ENCODE measurements around the gene SCCPDH. TPM values are rescaled to one million over a fixed set of nuclear protein-coding genes. Genes with fewer than 3 reads are reported as not detected.

The SCCPDH gene
- total RNA-seq, 1 donor from 2014 or later: 50.6 TPM

DNA sequence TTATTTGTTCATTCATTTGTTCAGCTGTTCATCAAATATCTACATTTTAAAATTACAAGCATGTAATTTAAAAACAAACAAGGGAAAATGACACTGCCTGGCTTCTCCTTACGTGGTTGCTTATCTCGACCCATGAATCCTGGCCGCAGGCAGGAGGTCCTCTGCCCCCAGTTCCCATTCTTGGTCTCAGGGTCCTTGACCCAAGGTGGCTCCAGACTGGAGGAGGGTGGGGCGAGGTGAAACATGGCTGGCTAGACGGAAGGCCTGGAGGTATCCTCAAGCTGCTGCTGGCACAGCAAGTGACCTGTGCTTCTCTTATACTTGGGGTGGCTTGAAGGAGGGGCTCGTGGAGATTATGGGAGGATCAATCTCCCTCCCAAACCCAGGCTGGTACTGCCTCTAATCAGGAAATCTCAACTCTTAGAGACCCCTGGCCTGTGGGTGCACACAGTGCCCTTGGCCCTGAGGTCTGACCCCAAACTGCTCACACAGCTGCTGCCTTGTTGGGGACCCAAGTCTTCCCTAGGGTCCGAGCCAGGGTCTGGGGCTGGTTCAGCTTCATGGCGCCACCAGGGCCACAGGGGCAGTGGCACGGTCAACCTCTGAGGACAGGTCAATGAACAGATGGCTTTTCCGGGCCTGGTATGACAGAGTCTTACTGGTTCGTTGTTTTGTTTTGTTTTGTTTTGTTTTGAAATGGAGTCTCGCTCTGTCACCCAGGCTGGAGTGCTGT, 63.7 kb downstream of the SCCPDH start:
- no peak overlapping the region for H3K27ac ChIP-seq (ENCODE audit: low read depth, low read length)
- no peaks in the 10 kb centered on the region for H3K36me3 ChIP-seq (ENCODE audit: control insufficient read depth in 3 of 3, insufficient read depth in 3 of 3, low read length in 3 of 3)
- H3K27me3 ChIP-seq (ENCODE audit: control insufficient read depth in 3 of 3, insufficient read depth in 3 of 3, low read length in 3 of 3): peaks cover 15 to 35% (median 26%) of the 10 kb centered on the region in 3 donors
- peaks cover 0 to 2% (median 0%) of the 10 kb centered on the region in 3 donors for H3K9me3 ChIP-seq (ENCODE audit: control insufficient read depth in 3 of 3, low read length in 3 of 3)
- peaks cover 11 to 14% (median 11%) of the 10 kb centered on the region in 3 donors for H3K4me1 ChIP-seq (ENCODE audit: control insufficient read depth in 3 of 3, insufficient read depth in 3 of 3, low read length in 3 of 3)
- no peak overlapping the region for H3K4me3 ChIP-seq (ENCODE audit: low read length in 3 of 3)
- no peak overlapping the region for H3K9ac ChIP-seq (ENCODE audit: low read depth in 1 of 3, low read length in 3 of 3)

DNA sequence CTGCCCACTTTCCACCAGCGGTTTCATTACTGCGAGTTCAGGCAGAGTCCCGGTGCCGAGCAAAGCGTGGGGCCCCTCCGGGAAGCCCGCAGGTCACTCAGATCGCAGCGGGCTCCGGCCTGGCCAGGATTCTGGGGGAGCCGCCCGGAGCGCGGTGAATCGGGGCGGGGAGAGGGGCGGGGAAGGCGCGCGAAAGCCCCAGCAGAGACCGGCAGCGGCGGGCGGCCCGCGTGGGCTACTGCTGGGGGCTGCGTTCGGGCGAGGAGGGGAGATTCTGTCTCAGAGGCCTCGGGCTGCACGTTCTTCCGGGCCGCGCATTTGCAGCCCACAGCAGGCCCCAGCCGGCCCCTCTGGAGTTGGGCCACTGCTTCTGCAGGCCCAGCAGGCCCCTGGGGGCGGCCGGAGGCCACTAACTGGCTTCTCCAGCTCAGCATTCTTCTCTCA, 64.7 kb downstream of the SCCPDH start:
- Histone ChIP-seq H3K9me3 (ENCODE audit: control insufficient read depth in 3 of 3, low read length in 3 of 3) (peaks cover 0 to 2% (median 0%) of the 10 kb centered on the region in 3 donors), H3K4me3 (ENCODE audit: low read length in 3 of 3) (no peak overlapping the region), H3K36me3 (ENCODE audit: control insufficient read depth in 3 of 3, insufficient read depth in 3 of 3, low read length in 3 of 3) (no peaks in the 10 kb centered on the region), H3K27ac (ENCODE audit: low read depth, low read length) (no peak overlapping the region), H3K27me3 (ENCODE audit: control insufficient read depth in 3 of 3, insufficient read depth in 3 of 3, low read length in 3 of 3) (peaks cover 20 to 42% (median 28%) of the 10 kb centered on the region in 3 donors), H3K9ac (ENCODE audit: low read depth in 1 of 3, low read length in 3 of 3) (peak overlapping the region; percentile 32 to 61 (median 50)), H3K4me1 (ENCODE audit: control insufficient read depth in 3 of 3, insufficient read depth in 3 of 3, low read length in 3 of 3) (peaks cover 11 to 14% (median 11%) of the 10 kb centered on the region in 3 donors)

DNA sequence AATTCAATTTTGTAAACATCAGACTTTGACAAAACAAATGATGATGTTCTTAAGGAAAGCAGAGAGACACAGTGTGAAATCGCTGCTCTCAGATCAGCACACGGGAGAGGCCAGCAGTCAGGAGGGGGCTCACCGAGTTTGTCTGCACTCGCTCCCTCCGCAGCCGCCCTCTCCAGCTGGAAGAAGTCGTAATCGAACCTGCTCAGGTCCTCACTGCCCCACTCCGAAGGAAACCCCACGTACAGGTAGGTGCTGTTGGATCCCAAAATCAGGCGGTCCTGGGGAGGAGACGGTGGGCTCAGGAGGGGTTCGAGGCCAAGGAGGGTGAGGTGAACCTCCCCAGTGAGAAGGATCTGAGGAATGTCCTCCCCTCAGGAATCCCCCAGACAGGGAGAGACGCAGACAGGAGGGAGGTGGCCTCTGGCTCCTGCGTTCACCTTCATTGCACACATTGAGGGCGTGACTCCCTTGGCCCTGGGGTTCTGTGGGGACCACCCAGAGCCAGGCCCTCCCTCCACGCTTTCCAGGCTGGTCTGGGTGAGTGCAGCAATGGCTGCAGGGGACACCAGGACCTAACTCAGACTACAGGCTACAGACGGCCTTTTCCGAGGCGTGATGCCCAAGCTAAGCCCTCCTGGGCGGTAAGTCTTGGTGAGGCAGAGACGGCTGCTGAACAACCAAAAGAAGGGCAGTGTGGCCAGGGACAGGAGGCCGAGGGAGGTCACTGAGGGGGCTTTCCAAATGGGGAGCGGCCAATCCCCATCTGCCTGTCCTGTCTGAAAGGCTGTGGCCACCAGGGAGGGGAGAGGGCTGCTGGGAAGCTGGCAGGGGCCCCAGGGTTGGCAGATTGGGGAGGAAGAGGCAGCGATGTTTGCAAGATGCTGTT, 65.5 kb downstream of the SCCPDH start:
- Histone ChIP-seq H3K27ac (ENCODE audit: low read depth, low read length) (no peak overlapping the region), H3K36me3 (ENCODE audit: control insufficient read depth in 3 of 3, insufficient read depth in 3 of 3, low read length in 3 of 3) (no peaks in the 10 kb centered on the region), H3K4me1 (ENCODE audit: control insufficient read depth in 3 of 3, insufficient read depth in 3 of 3, low read length in 3 of 3) (peaks cover 11 to 18% (median 13%) of the 10 kb centered on the region in 3 donors), H3K27me3 (ENCODE audit: control insufficient read depth in 3 of 3, insufficient read depth in 3 of 3, low read length in 3 of 3) (peaks cover 20 to 46% (median 28%) of the 10 kb centered on the region in 3 donors), H3K9ac (ENCODE audit: low read depth in 1 of 3, low read length in 3 of 3) (peak overlapping the region in 1 of 3 donors; percentile 8), H3K4me3 (ENCODE audit: low read length in 3 of 3) (no peak overlapping the region), H3K9me3 (ENCODE audit: control insufficient read depth in 3 of 3, low read length in 3 of 3) (peaks cover 0 to 2% (median 0%) of the 10 kb centered on the region in 3 donors)

DNA sequence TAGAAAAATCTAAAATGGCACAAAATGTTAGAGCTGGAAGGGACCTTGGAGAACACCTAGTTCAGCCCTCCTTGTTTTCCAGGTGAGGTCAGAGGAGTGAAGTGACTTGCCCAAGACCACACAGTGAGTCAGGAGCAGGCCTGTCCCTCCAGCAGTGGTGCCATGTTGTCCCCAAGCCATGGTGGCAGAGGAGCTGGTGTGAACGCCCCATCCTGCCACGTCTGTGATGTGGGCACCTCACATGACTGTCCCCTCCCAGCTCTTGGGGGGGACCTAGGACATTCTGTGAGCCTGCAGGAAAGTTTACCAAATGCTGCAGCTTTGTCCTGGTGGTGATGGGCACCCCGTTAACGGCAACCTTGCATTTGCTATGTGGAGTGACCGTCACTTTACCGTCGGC, 66.2 kb downstream of the SCCPDH start:
- Histone ChIP-seq H3K4me1 (ENCODE audit: control insufficient read depth in 3 of 3, insufficient read depth in 3 of 3, low read length in 3 of 3) (peaks cover 9 to 21% (median 16%) of the 10 kb centered on the region in 3 donors), H3K9me3 (ENCODE audit: control insufficient read depth in 3 of 3, low read length in 3 of 3) (peaks cover 0 to 2% (median 0%) of the 10 kb centered on the region in 3 donors), H3K27me3 (ENCODE audit: control insufficient read depth in 3 of 3, insufficient read depth in 3 of 3, low read length in 3 of 3) (peaks cover 23 to 46% (median 28%) of the 10 kb centered on the region in 3 donors), H3K9ac (ENCODE audit: low read depth in 1 of 3, low read length in 3 of 3) (no peak overlapping the region), H3K4me3 (ENCODE audit: low read length in 3 of 3) (no peak overlapping the region), H3K36me3 (ENCODE audit: control insufficient read depth in 3 of 3, insufficient read depth in 3 of 3, low read length in 3 of 3) (no peaks in the 10 kb centered on the region), H3K27ac (ENCODE audit: low read depth, low read length) (no peak overlapping the region)

- no peak overlapping the region for H3K9ac ChIP-seq (ENCODE audit: low read depth in 1 of 3, low read length in 3 of 3)
- peaks cover 24 to 46% (median 28%) of the 10 kb centered on the region in 3 donors for H3K27me3 ChIP-seq (ENCODE audit: control insufficient read depth in 3 of 3, insufficient read depth in 3 of 3, low read length in 3 of 3)
- no peak overlapping the region for H3K27ac ChIP-seq (ENCODE audit: low read depth, low read length)
- H3K36me3 ChIP-seq (ENCODE audit: control insufficient read depth in 3 of 3, insufficient read depth in 3 of 3, low read length in 3 of 3): no peaks in the 10 kb centered on the region
- no peak overlapping the region for H3K4me3 ChIP-seq (ENCODE audit: low read length in 3 of 3)
- no peaks in the 10 kb centered on the region for H3K9me3 ChIP-seq (ENCODE audit: control insufficient read depth in 3 of 3, low read length in 3 of 3)
- H3K4me1 ChIP-seq (ENCODE audit: control insufficient read depth in 3 of 3, insufficient read depth in 3 of 3, low read length in 3 of 3): peaks cover 9 to 23% (median 16%) of the 10 kb centered on the region in 3 donors
Measured at GRCh38 chr1:246790833-246791232, 66.6 kb downstream of the SCCPDH start.

DNA sequence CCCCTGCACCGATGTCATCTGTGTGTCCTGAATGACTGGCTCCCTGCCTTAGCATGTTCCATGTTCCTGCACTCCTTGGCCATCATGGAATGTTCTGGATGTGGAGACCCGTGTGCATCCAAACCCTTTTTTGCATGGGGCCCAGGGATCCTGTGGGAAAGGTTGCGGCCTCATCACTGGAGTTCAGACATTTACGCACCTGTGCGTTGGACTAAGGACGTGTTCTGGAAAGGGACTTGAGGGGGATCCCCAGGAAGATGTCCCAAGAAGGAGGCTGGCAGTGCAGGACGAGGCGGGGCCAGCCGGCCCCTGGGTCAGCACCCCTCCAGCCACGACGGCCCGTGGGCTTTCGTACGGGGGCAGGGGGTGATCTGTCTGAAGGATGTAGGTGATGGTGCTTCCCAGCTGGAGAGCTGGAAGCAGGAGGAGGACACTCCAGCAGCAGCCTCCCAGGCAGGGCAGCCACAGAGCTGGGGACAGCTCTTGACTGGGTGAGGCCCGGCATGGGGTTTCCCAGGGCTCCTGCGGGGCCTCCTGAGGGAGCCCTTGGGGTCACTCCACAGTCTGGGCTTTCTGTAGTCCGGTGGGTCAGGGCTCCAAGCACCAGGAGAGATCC, 67.2 kb downstream of the SCCPDH start:
- Histone ChIP-seq H3K4me1 (ENCODE audit: control insufficient read depth in 3 of 3, insufficient read depth in 3 of 3, low read length in 3 of 3) (peaks cover 9 to 23% (median 16%) of the 10 kb centered on the region in 3 donors), H3K27me3 (ENCODE audit: control insufficient read depth in 3 of 3, insufficient read depth in 3 of 3, low read length in 3 of 3) (peaks cover 24 to 46% (median 28%) of the 10 kb centered on the region in 3 donors), H3K9ac (ENCODE audit: low read depth in 1 of 3, low read length in 3 of 3) (no peak overlapping the region), H3K4me3 (ENCODE audit: low read length in 3 of 3) (no peak overlapping the region), H3K9me3 (ENCODE audit: control insufficient read depth in 3 of 3, low read length in 3 of 3) (no peaks in the 10 kb centered on the region), H3K27ac (ENCODE audit: low read depth, low read length) (no peak overlapping the region), H3K36me3 (ENCODE audit: control insufficient read depth in 3 of 3, insufficient read depth in 3 of 3, low read length in 3 of 3) (no peaks in the 10 kb centered on the region)

DNA sequence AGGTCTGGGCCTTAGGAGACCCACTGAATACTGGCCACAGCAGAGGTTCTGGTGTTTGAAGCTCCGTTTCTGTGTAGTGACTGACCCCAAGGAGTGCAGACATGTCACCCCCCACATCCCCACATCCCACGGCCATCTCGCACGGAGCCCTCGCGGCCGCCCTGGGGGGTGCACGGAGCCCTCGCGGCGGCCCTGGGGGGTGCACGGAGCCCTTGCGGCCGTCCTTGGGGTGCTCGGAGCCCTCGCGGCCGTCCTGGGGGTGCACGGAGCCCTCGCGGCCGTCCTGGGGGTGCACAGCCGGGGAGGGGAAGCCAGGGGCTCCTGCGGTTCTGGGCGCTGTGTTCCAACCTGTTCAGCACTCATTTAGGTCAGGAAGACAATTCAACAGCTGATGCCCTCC, 68.4 kb downstream of the SCCPDH start:
- Histone ChIP-seq H3K27me3 (ENCODE audit: control insufficient read depth in 3 of 3, insufficient read depth in 3 of 3, low read length in 3 of 3) (peaks cover 24 to 45% (median 25%) of the 10 kb centered on the region in 3 donors), H3K27ac (ENCODE audit: low read depth, low read length) (no peak overlapping the region), H3K4me3 (ENCODE audit: low read length in 3 of 3) (no peak overlapping the region), H3K9ac (ENCODE audit: low read depth in 1 of 3, low read length in 3 of 3) (no peak overlapping the region), H3K36me3 (ENCODE audit: control insufficient read depth in 3 of 3, insufficient read depth in 3 of 3, low read length in 3 of 3) (no peaks in the 10 kb centered on the region), H3K4me1 (ENCODE audit: control insufficient read depth in 3 of 3, insufficient read depth in 3 of 3, low read length in 3 of 3) (peaks cover 11 to 23% (median 16%) of the 10 kb centered on the region in 3 donors), H3K9me3 (ENCODE audit: control insufficient read depth in 3 of 3, low read length in 3 of 3) (no peaks in the 10 kb centered on the region)

DNA sequence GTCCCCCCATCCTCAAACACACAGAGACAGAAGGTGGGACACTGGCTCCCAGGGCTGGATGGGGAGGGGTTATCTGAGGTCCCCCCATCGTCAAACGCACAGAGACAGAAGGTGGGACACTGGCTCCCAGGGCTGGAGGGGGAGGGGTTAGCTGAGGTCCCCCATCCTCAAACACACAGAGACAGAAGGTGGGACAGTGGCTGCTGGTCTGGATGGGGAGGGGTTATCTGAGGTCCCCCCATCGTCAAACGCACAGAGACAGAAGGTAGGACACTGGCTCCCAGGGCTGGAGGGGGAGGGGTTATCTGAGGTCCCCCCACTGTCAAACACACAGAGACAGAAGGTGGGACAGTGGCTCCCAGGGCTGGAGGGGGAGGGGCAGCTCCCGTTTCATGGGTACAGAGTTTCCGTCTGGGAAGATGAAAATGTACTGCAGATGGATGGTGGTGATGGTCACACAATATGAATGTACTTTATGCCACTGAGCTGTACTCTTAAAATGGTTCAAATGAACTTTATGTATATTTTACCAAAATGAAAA, 69.2 kb downstream of the SCCPDH start:
- no peak overlapping the region for H3K9ac ChIP-seq (ENCODE audit: low read depth in 1 of 3, low read length in 3 of 3)
- no peaks in the 10 kb centered on the region for H3K36me3 ChIP-seq (ENCODE audit: control insufficient read depth in 3 of 3, insufficient read depth in 3 of 3, low read length in 3 of 3)
- peaks cover 15 to 27% (median 20%) of the 10 kb centered on the region in 3 donors for H3K4me1 ChIP-seq (ENCODE audit: control insufficient read depth in 3 of 3, insufficient read depth in 3 of 3, low read length in 3 of 3)
- peaks cover 19 to 37% (median 19%) of the 10 kb centered on the region in 3 donors for H3K27me3 ChIP-seq (ENCODE audit: control insufficient read depth in 3 of 3, insufficient read depth in 3 of 3, low read length in 3 of 3)
- H3K27ac ChIP-seq (ENCODE audit: low read depth, low read length): no peak overlapping the region
- no peaks in the 10 kb centered on the region for H3K9me3 ChIP-seq (ENCODE audit: control insufficient read depth in 3 of 3, low read length in 3 of 3)
- no peak overlapping the region for H3K4me3 ChIP-seq (ENCODE audit: low read length in 3 of 3)

DNA sequence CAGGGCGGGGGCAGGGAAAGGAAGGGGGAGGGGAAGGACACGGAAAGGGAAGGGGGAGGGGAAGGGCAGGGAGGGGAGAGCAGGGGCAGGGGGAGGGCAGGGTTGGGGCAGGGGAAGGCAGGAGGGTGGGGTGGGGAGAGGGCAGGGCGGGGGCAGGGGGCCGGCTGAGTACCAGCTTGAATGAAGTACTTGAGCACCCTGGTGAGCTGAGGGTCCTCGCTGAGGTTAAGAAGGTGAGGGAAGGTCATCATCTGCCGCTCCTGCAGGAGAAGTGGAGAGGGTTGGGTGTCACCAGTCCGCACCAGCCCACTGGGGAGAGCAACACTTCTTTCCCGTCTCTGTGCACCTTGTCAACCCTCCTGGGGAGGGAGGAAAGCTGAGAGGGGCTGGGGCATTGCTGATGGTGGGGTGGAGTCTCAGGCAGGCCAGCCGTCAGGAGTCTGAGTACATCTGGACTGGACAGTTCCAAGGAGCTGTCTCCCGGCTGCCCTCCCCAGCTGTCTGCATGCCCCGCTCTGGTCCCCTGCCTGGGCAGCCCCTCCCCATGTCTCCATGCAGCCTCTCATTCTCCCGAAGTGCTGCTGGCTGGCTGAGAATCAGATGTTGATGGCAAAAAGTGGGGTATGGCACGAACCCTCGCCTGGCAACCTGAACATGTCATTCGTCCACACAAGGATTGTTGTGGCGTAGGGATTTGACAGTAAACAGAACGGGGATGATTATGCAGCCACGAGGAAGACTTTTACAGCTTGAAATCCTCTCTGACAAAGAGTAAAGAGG, 70.0 kb downstream of the SCCPDH start:
- no peaks in the 10 kb centered on the region for H3K36me3 ChIP-seq (ENCODE audit: control insufficient read depth in 3 of 3, insufficient read depth in 3 of 3, low read length in 3 of 3)
- H3K4me1 ChIP-seq (ENCODE audit: control insufficient read depth in 3 of 3, insufficient read depth in 3 of 3, low read length in 3 of 3): peaks cover 20 to 35% (median 26%) of the 10 kb centered on the region in 3 donors
- H3K4me3 ChIP-seq (ENCODE audit: low read length in 3 of 3): no peak overlapping the region
- no peaks in the 10 kb centered on the region for H3K9me3 ChIP-seq (ENCODE audit: control insufficient read depth in 3 of 3, low read length in 3 of 3)
- H3K27ac ChIP-seq (ENCODE audit: low read depth, low read length): no peak overlapping the region
- H3K27me3 ChIP-seq (ENCODE audit: control insufficient read depth in 3 of 3, insufficient read depth in 3 of 3, low read length in 3 of 3): peaks cover 17 to 31% (median 19%) of the 10 kb centered on the region in 3 donors
- no peak overlapping the region for H3K9ac ChIP-seq (ENCODE audit: low read depth in 1 of 3, low read length in 3 of 3)
